ENCODE results near the gene PPP5C.
"Not testable (repeated sequence)": the region's sequence is repeated elsewhere in the genome, so short reads cannot be mapped to it uniquely, and the experiment has no call there.

The PPP5C gene

DNA sequence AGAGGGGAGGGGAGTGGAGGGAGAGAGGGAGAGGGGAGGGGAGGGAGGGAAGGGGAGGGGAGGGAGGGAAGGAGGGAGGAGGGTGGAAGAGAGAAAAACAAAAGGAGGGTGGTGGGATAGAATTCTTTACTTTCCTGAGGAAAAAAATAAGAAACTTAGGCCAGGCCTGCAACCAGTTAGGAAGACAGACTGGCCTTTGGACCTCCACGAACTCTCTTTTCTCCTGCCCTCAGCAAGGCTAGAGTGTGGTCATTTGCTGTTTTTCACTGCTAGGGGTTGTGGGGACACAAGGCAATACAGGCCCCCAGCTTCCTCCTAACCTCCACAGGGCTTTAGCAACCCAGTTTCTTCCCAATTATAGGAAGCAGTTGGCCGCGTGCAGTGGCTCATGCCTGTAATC, 62.3 kb downstream of the PPP5C start:
- no peak for DNase-seq (ENCODE audit: low spot score)

DNA sequence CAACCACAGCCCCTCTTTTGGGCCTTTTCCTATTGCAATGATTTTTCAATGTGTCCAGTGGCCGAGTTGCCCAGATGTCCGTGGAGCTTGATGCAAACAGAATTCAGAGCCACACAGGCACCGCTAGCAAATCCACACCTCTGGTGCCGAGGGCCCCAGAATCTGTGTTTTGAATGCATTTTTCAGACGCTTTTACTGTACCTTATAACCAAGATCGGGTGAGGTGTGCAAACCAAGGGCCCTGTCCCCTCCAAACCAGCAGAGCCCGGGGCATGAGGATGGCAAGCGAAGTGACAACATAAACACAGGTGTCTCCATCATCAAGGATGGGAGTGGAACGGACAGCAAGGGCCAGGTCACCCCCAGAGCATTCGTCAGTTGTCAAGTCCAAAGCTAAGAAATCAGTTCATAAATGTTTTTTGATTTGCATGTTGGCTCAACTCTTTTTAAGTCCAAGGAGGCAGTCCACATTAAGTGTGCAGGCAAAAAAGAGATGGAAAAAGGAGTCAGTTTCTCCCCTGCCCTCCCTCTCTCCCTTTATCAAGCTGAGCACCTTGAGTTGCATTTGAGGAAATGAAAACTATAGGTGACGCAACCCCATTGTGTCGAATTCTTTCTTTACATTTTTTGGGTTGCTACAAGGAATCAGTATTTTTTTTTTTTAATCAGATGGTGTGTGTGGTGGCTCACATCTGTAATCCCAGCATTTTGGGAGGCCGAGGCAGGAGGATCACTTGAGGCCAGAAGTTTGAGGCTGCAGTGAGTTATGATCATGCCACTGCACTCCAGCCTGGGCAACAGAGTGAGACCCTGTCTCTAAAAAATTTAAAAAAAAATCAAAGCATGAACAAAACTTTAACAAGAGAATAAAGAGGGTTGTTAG, 63.6 kb downstream of the PPP5C start:
- DNase-seq (ENCODE audit: low spot score) = no peak

DNA sequence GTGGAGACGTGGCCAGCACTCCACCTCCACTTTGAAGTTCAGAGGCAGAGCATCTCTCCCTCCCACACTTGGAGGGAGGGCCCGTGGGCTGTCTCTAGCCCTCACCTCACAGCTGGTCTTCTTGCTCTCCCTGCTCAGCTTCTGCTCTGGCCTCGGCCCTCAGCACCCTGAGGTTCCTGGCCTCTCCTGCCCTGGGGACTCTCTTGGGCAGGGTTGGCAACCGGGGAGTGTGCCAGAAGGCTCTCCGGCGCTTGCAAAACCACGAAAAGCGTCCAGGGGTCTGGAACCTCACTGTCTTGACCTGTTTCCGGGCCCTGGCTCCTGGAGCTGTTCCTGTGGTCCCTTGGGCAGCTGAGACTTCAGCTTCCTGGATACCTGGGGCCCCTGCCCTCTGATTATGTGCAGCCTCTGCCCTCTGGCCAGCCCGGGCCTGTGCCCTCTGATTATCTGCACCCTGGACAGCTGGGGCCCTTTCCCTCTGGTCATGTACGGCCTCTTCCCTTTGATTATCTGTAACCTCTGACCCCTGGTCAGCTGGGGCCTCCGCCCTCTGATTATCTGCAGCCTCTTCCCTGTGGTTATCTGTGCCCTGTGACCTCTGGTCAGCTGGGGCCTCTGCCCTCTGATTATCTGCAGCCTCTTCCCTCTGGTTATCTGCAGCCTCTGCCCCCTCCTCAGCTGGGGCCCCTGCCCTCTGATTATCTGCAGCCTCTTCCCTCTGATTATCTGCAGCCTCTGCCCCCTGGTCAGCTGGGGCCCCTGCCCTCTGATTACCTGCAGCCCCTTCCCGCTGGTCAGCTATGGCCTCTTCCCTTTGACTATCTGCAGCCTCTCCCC, 64.4 kb downstream of the PPP5C start:
- no peak for DNase-seq (ENCODE audit: low spot score)

DNA sequence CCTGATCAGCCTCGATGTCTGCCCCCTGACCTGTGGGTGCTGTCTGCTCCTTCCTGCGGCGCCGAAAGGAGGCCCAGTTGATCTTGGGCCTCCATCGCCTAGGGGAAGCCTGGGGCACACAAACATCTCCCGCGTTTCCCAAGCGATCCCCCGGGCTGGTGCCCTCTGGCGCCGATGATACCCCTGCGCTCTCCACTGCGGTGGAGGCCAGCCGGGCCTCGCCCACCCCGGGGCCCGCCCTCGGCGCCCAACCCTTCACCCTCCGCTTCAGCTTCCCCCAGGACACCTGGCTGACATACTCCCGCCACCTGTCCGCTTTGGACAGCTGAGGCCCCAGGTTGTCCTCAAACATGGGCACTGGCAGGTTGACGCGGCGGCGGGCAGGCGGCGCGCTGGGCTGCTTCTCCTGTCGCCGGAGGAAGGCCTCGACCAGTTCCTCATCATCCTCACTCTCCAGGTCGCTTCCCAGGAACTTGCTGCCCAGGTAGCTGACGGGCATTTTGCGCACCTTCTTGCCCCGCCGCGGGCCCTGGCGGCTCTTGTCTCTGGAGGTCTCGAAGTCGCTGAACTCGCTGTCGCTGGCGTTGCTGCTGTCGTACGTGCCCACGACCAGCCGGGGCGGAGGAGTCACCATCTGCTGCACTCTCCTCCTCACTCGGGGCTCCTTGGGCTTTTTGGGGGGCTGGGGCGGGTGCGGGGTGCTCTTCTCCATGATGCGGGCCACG, 65.2 kb downstream of the PPP5C start:
- no peak for DNase-seq (ENCODE audit: low spot score)

DNA sequence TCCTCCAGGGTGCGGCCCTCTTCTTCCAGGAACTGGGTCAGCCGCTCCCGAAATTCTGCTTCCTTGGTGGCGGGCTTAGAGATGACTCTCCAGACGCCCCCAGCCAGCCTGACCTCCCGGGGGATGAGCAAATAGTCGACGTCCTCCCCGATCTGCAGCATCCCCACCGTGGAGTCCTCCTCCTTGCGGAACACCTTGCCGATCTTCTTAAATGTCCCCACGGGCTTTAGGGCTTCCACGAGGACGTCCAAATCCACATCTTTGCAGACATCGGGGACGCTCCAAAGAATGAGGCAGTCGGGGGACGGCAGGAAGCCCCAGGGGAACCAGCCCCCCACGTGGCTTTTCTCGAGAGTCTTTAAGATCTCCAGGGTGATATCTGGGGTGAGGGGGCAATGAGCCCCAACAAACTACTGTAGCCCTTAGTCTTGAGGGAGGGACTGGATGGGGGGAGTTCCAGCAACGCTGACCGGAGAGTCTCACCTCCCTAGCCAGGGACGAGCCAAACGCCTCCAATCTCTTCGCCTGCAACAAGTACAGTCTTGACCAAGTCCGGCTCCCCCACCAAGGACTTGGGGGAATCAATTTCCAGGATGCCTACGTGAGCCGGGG, 65.9 kb downstream of the PPP5C start:
- DNase-seq (ENCODE audit: low spot score) = no peak

DNA sequence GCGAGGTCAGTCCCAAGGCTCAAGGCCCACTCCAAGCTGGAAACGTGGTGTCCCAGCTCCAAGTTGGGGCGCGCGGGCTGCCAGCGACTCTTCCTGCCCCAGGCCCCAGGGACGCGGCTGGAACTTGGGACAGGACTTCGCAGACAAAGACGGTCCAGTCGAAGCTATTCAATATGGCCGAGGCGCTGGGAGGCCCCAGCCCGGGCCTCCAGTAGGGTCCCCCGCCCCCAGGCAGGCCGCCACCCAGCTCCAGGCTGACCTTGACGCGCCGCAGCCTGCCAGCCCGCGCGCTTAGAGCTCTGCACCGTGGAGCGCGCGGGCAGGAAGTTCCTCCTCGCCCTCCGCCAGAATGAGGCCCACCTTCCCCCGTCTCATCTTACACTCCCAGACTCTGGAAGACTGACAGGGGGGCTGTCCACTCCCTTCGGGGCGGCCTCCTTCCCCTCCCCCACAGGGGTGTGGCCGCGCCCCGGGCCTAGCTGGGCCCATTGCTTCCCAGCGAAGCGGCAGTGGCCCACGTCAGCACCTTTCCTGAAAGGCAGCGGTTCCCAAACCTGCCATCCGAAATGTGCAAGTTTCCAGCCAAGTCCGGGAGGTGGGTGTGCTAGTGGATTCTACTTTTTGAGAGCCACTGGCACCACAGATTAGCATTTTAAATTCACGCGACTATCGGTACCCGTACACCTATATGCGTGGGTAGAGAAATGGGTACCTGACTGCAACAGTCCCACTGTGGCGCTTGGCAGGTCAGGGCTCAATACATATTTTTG, 66.6 kb downstream of the PPP5C start, which contains the start of gene CCDC8:
Gene CCDC8 (minus strand): TSS at position 303 of the 770 bp plus-strand sequence. CDS start 754 bp downstream, outside the sequence.
- peak; percentile 92 for DNase-seq (ENCODE audit: low spot score)

DNA sequence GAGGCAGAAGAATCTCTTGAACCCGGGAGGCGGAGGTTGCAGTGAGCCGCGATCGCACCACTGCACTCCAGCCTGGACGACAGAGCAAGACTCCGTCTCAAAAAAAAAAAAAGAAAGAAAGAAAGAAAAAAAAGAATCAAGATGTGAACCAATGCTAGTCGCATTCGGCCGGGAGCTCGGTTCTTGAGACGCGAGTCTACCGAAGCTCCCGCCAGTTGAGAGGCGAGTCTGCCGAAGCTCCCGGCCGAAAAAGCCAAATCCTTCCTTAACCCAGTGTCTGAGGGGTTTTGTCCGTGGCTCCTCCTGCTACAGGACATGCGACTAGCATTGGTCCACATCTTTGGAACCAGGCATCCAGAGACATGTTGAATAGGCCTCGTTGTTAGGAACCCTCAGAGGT, 68.0 kb downstream of the PPP5C start:
- not testable (repeated sequence) for DNase-seq (ENCODE audit: low spot score)

DNA sequence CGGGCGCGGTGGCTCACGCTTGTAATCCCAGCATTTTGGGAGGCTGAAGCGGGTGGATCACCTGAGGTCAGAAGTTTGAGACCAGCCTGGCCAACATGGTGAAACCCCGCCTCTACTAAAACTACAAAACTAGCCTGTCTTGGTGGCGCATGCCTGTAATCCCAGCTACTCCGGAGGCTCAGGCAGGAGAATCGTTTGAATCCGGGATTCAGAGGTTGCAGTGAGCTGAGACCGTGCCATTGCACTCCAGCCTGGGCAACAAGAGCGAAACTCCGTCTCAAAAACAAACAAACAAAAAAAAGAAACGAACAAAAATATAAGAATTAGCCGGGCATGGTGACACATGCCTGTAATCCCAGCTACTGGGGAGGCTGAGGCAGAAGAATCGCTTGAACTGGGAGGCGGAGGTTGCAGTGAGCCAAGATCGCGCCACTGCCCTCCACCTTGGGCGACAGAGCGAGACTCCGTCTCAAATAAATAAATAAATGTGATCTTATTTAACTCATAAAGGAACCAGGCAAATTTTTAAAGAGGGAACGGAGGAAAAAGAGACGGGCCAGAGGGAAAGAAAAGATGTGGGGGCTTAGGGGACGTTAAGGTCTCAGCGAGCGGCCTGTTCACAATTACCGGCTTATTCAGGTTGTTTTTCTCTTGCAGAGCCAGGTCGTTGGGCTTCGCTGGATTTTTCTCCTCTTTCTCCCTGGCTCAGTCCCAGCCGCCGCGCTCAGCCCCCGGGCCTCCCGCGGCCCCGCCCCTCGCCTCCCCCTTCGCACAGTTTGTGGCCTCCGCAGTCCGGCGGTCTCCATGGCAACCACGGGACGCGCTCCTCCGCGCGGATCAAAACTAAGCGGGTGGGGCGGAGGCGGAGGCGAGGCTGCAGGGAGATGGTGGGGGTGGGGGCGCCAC, 69.2 kb downstream of the PPP5C start:
- DNase-seq (ENCODE audit: low spot score) = peak; percentile 87

DNA sequence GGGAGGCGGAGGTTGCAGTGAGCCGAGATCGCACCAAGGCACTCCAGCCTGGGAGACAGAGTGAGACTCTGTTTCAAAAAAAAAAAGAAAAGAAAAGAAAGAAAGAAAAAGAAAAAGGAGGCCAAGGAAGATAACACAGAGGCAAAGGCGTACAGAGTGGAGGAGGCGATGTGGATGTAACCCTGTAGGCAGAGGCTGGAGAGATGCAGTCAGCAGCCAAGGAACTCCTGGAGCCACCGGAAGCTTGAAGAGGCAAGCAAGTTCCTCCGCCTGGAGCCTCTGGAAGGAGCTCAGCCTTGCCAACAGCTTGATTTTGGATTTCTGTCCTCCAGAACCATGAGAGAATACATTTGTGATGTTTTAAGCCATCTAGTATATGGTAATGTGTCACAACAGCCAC, 73.2 kb downstream of the PPP5C start:
- no peak for DNase-seq (ENCODE audit: low spot score)

DNA sequence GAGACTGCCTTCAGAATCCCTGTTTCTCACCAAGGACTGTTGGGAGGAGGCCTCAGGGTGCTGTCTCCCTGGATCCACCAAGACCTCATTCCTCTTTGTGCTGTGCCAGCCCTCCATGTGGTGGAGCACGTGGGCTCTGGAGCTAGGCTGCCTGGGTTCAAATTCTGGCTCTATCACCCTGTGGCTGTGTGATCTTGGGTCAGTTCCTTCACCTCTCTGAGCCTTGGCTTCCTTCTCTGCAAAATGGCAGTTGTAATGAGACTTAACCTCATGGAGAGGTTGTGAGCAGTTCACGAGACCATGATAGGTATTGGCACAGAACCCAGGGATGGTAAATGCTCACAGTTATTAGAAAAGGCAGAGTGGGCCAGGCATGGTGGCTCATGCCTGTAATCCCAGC, 75.5 kb downstream of the PPP5C start:
- DNase-seq (ENCODE audit: low spot score) = no peak

DNA sequence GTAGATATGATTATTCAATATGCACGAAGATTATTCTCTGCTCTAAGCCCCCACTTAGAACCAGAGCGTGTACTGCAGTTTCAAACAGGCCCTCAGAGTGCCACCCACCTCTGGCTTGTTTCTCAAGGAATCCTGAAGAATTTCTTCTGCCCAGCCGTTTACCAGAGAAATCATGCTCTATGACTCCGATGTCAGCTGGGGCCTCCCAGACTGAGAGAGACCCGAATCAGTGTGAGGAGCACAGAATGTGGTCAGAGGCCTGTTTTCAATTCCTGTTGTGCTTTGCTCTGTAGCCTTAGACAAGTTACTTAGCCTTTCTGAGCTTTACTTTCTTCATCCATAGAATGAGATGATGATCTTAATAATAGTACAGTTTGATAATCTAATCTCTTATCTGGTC, 76.3 kb downstream of the PPP5C start:
- no peak for DNase-seq (ENCODE audit: low spot score)

DNA sequence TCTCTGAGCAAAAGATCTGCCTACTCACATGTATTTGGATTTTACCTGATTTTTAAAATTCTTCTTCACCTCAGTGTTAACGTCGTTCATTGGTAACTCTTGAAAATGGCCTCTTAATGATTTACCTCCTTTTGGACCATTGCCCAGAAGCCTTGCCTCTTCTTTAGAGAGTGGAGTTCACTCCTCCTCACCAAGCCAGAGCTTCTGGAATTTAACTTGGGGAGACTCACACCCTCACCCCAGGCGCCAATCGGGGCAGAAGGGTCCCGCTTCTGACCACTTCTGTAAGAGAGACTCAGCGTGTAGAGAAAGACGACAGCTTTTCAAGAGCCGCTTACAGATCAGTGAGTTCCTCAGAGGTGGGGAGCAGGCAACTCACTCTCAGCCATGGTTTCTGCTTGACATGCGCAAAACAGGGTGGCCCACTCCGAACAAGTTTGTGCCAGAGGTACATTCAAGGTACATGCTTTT, 79.2 kb downstream of the PPP5C start:
- peak; percentile 88 for DNase-seq (ENCODE audit: low spot score)

DNA sequence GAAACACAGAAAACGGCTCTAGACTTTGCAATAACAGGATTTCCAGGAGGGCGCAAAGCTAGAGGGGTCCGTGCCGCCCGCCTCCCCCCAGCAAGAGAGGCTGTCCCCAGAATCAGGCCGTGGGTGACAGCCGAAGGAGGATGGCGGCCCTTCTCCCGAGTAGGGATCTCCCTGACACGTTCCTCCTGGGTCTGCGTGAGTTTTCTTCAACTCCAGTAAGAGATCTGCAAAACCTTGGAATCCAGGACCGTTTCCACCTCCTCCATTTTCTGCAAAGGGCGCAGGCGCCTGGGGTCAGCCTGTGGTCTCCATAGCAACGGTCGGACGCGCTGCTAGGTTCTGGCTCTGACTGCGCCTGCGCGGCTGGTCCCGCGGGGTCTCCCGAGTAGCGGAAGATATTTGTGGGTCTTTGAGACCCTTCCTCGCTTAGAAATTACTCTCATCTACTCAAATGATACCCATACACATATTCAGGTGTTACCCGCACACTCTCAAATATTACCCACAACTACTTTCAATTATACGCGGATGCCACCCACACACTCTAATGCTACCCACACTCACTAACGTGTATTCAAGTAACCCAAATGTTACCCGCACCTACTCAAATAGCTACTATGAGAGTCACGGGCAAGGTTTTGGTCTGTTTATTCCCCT, 79.7 kb downstream of the PPP5C start:
- DNase-seq (ENCODE audit: low spot score) = peak; percentile 79

DNA sequence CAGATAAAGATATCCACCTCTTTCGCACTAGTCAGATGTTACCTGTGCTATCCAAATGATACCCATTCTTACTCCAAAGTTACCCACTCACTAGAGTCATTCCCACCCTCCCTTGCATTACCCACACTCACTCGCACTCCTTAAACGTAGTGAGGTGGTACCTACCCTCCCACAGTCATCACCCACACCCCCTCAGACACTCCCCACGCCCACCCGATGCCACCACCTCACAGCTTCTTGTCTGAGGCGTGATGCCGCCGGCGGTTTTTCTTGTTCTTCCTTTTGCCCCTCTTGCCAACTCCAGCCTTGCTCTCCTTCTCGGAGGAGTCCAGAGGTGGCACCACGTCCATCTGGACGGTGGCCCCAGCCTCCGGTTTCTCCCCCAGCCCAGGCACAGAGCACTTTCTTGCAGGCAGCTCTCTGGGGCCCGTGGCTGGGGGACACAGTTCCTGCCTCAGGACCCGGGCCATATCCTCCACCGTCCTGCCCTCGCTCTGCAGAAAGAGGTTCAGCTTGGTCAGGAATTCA, 80.7 kb downstream of the PPP5C start:
- DNase-seq (ENCODE audit: low spot score) = no peak

DNA sequence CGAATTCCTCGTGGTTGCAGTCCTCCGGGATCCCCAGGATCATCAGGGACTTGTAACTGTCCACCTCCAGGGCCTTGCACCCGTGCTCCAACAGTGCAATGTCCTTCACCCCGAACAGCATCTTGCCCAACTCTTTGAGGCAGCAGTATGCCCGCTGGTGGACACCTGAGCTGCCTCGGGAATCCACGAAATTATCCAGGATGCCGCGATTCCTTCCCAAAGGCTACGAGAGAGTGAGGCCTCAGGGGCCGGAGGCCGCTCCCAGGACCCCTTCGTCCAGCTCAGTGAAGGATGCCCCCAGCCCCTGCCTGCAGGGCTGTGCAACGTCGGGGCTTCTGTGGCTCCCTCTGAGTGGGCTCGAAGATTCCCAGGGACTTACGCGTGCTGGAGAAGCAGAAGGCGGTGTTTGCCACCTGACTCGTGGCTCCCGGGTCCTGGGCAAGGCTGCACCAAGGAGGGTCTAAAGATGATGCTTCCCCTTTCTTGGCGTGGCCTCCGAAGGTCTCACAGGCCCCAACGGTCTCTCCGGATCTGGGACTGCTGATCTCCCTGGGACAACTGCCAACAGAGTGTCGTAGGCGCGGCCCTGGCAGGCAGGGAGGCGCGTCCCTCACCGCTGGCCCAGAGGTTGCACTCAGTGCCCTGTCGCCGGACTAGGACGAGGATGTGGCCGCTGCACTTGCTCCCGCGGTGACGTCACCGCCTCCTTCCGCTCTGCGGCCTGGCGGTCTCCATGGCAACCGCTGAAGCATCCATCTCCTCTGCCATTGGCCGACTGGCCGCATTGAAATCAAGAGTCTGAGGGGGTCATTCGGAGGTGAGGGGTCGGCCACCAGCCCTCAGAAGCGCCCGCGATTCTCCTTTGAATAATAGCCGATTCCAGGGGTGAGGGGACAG, 81.6 kb downstream of the PPP5C start, which contains the start of gene PNMA8C:
Gene PNMA8C (minus strand): TSS at position 698 of the 897 bp plus-strand sequence. CDS start 577 bp downstream, at position 121.
- DNase-seq (ENCODE audit: low spot score) = peak; percentile 79

DNA sequence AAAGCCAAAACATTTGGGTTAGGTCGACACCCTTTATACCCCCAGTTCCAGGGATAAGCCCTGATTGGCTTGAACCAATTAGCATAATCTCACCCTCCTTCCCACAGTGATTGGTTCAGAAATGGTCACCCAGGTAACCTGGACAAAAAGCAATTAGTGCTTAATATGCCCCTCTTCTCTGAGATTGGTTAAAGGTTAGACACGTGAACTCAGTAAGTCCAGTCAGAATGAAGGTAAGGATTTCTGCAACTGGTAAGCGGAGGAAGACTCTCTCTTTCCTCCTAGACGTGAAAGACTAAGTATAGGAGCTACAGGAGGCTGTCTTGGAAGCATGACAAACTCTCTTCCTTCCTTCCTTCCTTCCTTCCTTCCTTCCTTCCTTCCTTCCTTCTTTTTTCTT, 83.1 kb downstream of the PPP5C start:
- no peak for DNase-seq (ENCODE audit: low spot score)

DNA sequence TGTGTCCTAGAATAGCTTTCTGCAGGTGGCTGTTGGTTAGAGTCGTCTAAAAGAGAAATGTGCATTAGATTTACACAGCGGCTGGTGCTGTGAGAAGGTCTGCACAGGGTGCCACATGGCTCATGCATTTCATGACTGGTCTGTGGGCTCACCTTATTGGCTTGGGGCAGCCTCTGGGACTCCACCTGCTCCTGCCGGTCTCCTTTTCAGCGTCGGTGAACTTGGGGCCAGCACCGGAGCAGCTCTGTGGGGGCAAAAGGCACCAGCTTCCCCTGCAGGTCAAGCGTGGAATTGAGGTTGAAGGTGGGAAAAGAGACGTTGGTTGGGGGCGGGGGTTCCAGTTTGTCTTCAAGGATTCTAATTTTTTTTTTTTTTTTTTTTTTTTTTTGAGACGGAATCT, 84.9 kb downstream of the PPP5C start:
- DNase-seq (ENCODE audit: low spot score) = no peak

DNA sequence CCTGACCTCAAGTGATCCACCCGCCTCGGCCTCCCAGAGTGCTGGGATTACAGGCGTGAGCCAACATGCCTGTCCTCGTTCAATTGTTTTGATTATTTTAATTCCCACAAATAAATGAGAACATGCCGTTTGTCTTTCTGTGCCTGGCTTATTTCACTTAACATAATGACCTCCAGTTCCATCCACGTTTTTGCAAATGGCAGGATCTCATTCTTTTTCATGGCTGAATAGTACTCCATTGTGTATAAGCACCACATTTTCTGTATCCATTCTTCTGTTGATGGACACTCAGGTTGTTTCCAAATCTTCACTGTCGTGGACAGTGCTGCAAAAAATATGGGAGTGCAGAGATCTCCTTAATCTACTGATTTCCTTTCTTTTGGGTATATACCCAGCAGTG, 86.6 kb downstream of the PPP5C start:
- DNase-seq (ENCODE audit: low spot score) = not testable (repeated sequence)
